ENCODE data around the gene PRPF6.

Gene PRPF6

DNA sequence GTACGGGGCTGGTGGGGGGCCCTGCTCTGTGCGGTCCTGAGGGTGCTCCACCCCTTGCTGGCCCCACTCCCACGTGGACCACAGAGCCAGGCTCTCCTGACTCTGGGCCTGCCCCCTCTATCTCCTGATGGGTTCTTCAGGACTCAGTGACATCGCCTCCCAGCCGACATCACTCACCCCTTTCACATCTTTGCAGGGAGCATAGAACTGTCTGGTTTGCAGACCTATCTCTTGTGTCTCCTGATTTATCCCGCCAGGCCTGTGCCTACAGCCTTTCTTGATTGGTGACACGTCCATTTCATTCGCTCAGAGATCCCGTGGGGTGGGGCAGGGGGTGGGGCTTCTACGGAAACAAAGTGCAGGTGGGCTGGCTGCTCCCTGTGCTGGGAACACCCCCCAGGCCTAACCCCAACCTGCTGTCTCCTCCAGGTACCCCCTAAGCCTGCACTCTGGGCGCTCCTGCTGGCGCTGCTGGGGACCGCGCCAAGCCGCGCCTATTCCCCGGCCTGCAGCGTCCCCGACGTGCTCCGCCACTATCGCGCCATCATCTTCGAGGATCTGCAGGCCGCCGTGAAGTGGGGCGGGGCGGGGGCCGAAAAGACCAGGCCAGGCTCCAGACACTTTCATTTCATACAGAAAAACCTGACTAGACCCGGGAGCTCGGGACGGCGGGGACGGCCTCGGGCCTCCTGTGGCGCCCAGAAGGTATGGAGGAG, 56.7 kb downstream of the PRPF6 start:
- no peak for DNase-seq

DNA sequence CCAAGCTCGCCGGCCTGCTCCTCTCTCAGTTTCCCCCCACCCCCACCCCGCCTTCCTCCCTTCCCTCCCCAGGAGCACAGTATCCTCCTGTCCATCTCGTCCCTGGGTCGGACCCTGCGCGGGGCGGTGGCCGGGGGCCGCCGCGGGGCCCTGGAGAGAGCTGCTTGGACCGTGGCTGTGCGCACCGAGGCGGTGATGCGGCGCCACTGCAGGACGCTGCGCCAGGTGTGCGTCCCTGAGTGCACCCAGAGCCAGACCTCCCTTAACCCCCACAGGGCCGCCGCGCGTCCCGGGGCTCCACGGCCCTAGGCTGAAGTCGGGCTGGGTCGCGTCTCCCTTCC, 57.3 kb downstream of the PRPF6 start:
- DNase-seq, result no peak

DNA sequence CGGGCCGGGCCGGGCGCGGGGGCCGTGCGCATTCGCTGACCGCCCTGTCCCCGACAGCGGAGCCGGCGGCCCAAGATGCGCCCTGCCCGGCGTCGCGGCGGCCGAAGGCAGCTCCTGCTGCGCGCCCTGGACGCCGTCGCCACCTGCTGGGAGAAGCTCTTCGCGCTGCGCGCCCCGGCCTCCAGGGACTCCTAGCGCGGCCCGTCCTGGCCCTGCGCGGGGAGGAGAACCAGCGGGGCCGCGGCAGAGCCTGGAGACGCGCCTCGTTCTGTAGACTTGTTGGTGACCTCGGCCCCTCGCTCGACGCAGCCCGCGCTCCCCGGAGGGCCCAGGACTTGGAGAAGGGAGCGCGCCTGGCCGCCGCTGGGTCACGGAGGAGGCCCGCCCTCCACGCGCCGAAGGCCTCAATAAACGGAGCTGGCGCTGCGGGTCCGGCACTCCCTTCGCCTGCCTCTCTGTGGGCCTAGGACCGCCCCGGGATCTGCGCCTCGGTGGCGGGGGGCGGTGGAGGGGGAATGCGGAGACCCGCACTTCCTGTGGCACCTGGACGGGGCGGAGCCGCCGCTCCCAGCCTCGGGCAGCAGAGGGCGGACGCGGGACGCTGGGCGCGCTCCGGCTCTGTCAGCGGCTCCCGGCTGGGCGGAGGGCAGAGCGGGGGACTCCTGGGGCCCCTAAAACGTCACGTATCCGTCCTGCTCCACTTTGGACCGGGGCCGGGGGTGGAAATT, 57.8 kb downstream of the PRPF6 start:
- DNase-seq, result peak; percentile 80

DNA sequence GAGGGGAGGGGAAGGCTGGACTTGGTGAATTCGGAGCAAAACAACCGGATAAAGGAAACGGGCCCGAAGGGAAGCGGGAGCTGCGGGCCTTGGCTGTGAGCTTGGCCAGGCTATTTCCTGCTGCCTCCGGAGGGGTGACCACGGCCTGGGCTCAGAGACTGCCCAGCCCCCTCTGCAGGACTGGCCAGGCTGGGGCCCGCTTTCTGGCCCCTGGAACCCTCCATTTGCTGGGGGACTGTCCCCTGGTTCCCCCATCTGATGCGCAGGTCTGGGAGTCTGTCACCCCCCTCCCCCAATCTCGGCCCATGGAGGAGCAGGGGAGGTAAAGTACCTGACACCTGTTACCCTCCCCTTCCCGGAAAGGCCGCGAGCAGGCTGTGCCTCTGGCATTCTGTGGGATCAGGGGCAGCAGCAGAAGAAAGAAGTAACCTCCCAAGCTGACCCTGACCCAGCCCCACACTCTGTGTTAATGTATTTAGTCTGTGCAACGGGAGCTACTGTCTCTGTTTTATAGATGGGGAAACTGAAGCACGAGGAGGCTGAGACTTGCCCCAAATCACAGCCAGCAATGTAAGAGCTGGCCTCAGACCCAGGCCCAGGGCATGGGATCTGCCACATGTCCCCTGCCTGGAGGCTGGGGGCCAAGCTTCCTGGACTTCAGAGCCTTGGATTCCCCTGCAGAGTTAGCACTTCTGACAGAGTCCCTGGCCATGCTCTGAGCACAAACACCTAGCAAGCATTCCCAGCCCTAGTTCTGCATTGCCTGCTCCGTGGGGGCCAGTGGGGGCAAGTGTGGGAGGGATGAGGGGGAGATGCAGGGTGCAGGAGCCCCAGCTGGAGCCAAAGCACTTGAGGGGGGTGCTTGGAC, 58.6 kb downstream of the PRPF6 start:
- no peak for DNase-seq

- no peak for DNase-seq
These were observed 59.5 kb downstream of the PRPF6 start for GRCh38 chr20:64040231-64041039.

- no peak for DNase-seq
These were observed 60.3 kb downstream of the PRPF6 start for GRCh38 chr20:64041040-64041780.

- no peak for DNase-seq
These were observed 60.8 kb downstream of the PRPF6 start for GRCh38 chr20:64041781-64042053.

DNA sequence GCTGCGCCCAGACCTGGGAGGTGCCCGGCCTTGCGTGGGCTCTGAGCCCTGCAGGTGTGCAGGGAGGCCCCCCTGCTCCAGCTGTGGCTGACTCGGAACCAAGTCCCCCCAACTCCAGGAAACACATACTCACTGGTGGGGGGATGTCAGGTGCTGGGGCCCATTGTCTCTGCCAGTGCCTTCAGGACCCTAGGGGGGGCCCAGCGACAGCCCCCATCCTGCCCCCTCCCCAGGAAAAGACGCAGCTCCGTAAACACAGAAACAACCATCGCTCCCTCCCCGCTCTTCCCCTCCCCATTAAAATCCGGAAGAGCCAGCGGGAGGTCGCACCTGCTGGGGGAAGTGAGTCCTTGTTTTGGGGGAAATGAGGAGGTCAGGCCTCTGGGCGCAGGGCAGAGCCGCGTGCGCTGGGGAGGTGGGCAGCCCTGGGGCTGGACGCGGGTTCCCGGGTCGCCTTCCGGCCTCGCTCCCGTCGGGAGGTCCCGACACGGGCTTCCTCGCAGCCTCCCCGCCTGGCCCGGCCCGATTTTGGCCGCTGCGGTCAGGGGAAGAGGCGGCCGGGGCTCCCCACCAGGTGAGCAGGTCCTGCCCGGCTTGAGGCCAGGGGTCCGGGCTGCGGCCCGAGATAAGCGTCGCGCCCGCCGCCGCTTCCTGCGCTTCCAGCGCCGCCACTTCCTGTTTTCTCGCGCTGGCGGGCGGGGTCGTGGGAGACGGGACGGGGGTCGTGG, 61.3 kb downstream of the PRPF6 start:
- DNase-seq, result no peak

GRCh38 chr20:64043768-64044167, 62.8 kb downstream of the PRPF6 start:
- DNase-seq, result no peak

- DNase-seq, result no peak
These were observed 63.7 kb downstream of the PRPF6 start for GRCh38 chr20:64044484-64045247.

- no peak for DNase-seq
These were observed 64.5 kb downstream of the PRPF6 start for GRCh38 chr20:64045346-64046011.

DNA sequence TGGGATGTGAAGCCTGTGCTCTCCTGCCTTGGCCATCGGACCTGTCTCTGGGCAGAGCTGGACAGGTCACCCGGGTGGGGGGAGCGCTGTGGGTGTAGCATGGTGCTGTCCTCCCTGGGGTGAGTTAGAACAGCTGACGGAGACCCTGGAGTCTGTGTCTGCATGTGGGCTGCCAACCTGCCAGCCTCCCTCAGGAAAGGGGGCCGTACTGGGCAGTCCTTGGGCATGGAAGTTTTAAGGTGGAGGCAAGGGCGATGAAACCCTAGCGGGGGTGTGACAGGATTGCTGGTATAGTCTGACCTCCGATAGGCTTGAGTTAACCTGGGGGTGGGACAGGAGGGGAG, 66.1 kb downstream of the PRPF6 start:
- no peak for DNase-seq

DNA sequence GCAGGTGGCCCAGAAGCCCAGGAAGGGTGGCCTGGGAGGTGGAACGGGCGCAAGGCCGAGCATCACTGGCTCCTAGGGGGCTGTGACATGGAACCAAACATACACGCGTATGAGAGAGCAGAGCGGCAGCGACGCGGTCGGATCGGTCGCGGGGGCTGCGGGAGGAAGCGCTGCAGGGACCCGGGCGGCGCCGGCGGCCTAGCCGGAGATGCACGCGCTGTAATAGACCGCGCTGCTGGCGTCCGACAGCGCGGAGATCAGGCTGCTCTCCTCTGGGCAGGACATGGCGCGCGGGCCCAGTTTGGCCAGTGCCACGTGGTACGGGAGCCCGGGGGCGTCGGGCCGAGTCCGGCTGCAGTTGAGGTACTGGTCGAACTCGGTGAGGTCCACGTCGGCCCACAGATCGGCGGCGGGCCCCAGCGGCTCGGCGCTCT, 67.1 kb downstream of the PRPF6 start:
- no peak for DNase-seq

DNA sequence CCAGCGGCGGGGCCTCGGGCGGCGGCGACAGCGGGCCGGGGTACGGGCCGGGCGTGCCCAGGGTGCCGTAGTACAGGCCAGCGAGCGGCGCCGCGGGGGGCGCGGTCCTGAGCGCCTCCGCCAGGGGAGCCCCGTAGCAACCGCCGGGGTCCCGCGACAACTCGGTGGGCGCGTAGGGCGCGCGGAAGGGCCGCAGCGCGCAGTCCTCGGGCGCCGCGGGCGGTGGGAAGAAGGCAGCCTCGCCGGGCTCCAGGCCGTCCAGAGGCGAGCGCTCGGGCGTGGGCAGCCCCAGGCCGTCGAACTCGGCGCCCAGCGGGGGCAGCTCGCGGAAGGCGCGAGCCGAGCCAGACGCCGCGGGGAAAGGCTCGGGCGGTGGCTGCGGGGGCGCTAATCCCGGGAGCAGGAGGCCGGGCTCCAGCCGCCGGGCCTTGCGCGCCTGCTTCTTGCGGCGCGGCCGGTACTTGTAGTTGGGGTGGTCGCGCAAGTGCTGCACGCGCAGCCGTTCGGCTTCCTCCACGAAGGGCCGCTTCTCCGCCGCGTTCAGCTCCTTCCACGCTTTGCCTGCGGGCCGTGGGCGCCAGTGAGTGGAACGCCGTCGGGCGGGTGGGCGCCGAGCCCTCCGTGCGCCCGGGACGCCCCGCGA, 67.6 kb downstream of the PRPF6 start:
- no peak for DNase-seq

DNA sequence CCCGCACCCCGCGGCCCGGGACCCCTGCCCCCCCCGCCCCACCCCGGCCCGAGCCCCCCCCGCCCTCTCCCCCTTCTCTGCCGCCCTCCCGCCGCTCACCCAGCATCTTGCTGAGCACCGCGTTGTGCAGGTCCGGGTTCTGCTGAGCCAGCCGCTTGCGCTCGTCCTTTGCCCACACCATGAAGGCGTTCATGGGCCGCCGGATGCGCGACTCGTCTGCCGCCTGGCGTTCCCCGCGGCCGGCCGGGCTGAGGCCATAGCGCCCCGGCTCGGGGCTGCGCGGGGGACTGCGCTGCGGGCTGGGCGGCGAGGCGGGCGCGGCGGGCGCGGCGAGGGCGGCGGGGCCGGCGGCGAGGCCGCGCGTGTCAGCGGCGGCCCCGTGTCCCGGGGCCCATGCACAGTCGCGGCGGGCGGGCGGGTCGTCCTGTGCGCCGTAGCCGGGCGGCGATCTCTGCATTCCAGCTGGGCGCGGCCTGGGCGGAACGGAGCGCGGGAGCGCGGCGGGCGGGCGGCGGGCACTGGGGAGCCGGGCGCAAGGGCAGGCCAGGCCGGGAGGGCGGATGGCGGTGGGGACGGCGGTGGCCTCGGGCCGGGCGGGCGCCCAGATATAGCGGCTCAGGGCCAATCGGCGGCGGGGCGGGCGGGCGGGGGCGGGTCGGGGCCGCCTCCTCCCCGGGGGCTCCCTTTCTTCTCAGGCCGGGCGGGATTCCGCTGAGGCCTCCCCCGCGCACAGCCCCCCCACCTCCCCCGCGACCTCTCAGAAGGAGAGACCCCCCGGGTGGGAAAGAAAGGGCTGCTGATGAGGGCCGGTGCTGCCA, 68.3 kb downstream of the PRPF6 start, which contains the start of gene SOX18:
TSS of gene SOX18 (minus strand) at position 580 of the 818 bp plus-strand sequence. CDS start at position 457, 123 bp downstream.
- peak; percentile 34 for DNase-seq

DNA sequence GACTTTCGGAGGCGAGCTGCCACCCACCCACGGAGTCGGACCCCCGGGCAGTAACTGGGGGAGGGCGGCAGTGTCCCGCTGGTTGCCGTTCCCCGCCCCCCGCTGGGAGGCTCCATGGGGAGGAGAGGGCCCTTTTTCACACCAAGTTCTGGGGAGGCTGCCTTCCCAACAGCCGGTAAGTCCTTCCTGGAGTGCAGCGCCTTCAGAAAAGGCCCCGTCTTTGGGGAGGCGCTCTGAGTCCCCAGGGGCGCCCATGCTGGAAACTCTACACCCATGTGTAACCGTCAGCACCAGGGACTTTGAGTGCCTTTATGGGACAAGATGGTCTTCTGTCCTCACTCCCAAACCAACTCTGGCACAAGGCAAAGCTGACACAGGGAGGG, 68.9 kb downstream of the PRPF6 start:
- DNase-seq, result no peak

DNA sequence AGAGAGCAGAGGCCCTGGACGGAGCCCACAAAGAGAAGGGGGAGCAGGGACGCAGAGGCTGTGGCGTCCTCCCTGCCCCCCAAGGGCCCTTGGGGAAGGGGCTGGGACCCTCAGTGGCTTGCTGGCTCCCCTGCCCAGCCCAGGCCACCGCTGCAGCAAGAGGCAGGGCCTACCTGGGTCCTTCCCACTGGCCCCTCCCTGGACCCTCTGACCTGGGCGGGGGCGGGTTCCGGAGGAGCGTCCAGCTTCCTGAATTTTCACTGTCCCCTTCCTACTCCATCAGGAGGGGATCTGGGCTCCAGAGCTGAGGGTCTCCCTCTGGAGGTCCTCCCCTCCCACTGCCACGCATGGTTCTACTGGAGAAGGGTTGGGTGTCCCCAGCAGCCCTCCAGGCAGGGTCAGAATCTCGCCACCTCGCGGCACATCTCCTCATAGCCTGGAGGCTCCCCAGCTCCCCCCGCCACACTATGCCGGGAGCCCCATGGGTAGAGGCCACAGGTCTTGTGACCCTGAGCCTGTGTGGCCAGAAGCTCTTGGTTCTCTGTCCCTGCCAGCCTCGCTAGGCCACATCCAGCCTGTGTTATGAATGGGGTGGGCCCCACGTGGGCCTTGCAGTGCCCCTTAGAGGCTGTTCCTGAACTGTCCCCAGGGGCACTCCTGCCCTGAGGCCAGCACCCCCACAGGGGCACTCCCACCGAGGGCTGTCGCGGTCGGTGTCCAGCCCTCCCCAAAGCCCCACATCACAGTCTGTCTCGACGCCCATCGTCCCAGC, 69.5 kb downstream of the PRPF6 start:
- DNase-seq, result no peak

DNA sequence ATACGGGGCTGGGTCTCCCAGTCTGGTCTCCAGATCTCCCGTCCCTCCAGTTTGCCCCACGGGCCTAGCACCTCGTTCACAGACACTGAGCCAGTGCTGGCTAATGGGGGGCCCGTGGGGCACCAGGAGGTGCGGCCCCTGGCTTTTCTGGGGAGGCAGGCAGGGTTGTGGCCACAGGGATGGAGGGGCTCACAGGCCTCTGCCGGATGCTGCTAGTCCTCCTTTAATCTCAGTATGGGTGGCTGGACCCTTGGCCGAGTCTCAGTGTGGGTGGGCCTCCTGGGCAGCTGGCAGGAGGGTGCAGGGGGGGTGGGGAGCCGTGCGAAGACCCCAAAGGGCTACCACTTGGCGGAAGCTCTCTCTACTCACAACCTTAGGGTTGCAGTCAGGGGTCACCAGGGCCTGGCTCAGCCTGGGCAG, 70.1 kb downstream of the PRPF6 start:
- no peak for DNase-seq
